Epithelial cell of proximal tubule (primary cell): ENCODE results near the gene ASAP2. TPM values are rescaled to one million over a fixed set of nuclear protein-coding genes. Genes with fewer than 3 reads are reported as not detected.

Source experiments
- DNase-seq: peaks from one replicate; pipeline ENCODE4 v3.0.0-alpha.2; 2011; ENCODE audit warnings: low read depth
- H3K4me3 ChIP-seq: 2 replicates; pipeline ENCODE4 v1.5.1; 2011; ENCODE audit warnings: low read depth, mild to moderate bottlenecking, low read length
- total RNA-seq: library from RNA; depleted of rRNA; stranded (reverse); fragments of >200 nt; gene quantifications from 2 replicates; pipeline ENCODE4 v1.2.3, GENCODE V29; 2015
- TF ChIP-seq, protein P1 (sequence below): conservative IDR thresholded peaks from 2 replicates; pipeline ENCODE4 v1.5.1; 2012; ENCODE audit warnings: low read depth, mild to moderate bottlenecking, low read length

Gene ASAP2
- total RNA-seq, 1 donor from 2014 or later, result 33.0 TPM

GRCh38 chr2:9379391-9379755 lies 172.8 kb downstream of the ASAP2 start:
- no peak for DNase-seq
- TF ChIP-seq, protein P1, sequence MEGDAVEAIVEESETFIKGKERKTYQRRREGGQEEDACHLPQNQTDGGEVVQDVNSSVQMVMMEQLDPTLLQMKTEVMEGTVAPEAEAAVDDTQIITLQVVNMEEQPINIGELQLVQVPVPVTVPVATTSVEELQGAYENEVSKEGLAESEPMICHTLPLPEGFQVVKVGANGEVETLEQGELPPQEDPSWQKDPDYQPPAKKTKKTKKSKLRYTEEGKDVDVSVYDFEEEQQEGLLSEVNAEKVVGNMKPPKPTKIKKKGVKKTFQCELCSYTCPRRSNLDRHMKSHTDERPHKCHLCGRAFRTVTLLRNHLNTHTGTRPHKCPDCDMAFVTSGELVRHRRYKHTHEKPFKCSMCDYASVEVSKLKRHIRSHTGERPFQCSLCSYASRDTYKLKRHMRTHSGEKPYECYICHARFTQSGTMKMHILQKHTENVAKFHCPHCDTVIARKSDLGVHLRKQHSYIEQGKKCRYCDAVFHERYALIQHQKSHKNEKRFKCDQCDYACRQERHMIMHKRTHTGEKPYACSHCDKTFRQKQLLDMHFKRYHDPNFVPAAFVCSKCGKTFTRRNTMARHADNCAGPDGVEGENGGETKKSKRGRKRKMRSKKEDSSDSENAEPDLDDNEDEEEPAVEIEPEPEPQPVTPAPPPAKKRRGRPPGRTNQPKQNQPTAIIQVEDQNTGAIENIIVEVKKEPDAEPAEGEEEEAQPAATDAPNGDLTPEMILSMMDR, result no peak
- peak overlapping the region; percentile 34 for H3K4me3 ChIP-seq

- no peak overlapping the region for H3K4me3 ChIP-seq
- TF ChIP-seq, protein P1, result no peak
- peak; percentile 89 for DNase-seq
Measured at GRCh38 chr2:9380702-9381628, 174.4 kb downstream of the ASAP2 start.

- H3K4me3 ChIP-seq, result no peak overlapping the region
- TF ChIP-seq, protein P1, result no peak
- DNase-seq, result peak; percentile 72
Measured at GRCh38 chr2:9382604-9383235, 176.1 kb downstream of the ASAP2 start.

GRCh38 chr2:9384521-9384920 lies 177.9 kb downstream of the ASAP2 start:
- no peak overlapping the region for H3K4me3 ChIP-seq
- no peak for DNase-seq
- TF ChIP-seq, protein P1, result no peak

DNA sequence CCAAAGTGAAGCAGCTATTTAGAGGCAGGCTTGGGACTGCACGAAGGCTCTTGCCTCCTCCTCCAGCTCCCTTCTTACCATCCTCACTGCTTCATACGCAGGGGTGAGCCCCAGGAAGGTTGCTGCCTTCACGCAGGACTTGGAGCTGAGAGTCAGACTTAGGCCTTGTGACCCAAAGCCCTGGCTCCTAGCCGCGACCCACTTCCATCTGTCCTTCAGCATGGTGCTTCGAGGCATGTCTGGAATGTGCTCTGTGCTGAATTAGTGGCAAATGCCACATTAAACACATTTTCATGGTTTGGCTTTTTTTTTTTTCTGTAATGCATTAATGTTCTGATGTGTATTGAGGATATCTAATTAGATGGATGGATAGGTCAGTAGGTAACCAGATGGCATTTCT lies 179.2 kb downstream of the ASAP2 start:
- TF ChIP-seq, protein P1, result no peak
- DNase-seq, result peak; percentile 50
- no peak overlapping the region for H3K4me3 ChIP-seq

- TF ChIP-seq, protein P1, result no peak
- no peak for DNase-seq
- H3K4me3 ChIP-seq, result no peak overlapping the region
Measured at GRCh38 chr2:9388199-9388681, 181.6 kb downstream of the ASAP2 start.
